HCT116 (cell line): ENCODE measurements around the gene PHLPP2. TPM values are rescaled to one million over a fixed set of nuclear protein-coding genes. Genes with fewer than 3 reads are reported as not detected.

Source experiments
- ATAC-seq: fragments of 200-7000 bp; cut with Tn5 transposase; 2 replicates; pipeline ENCODE4 v1.9.1; 2020; ENCODE audit warnings: mild to moderate bottlenecking, moderate library complexity
- BruUV-seq: library from RNA; stranded (reverse); fragments of 400-500 nt; replicated peaks from 2 replicates; lab custom pipeline; 2021; lab: Mats Ljungman, UMichigan
- CTCF ChIA-PET: fragments of 300-600 bp; sonication (Branson Sonifier 250); formaldehyde crosslinking; loops from one replicate; lab custom pipeline; 2021; ENCODE audit warnings: antibody characterized with exemption; lab: Charles Lee
- POLR2A ChIA-PET: fragments of 300-600, 350-600 bp; sonication (Branson Sonifier 250); formaldehyde crosslinking; loops from one replicate; lab custom pipeline; 2021; ENCODE audit warnings: antibody characterized with exemption; lab: Charles Lee
- RAD21 ChIA-PET, 2 experiments: fragments of 300-600 bp; sonication (Branson Sonifier 250); formaldehyde crosslinking; loops; one replicate each; lab custom pipeline; 2023; ENCODE audit warnings: low total read pairs in 2 of 2; ENCODE audit not compliant: uncharacterized antibody in 2 of 2, unreplicated experiment in 2 of 2, low non-redundant PET in 1 of 2; lab: Charles Lee
- DNase-seq: peaks from one replicate; pipeline ENCODE4 v3.0.0-alpha.2; 2010; ENCODE audit warnings: low read depth, low spot score
- H2AFZ ChIP-seq: fragments of 200-600 bp; shearing (Covaris generic), sonication (generic); 2 replicates; pipeline ENCODE4 v1.6.1; 2017; ENCODE audit warnings: low read depth, mixed run types, mixed read lengths, antibody characterized with exemption, low read length; ENCODE audit not compliant: poor library complexity, severe bottlenecking
- H3K27ac ChIP-seq: 2 replicates; pipeline ENCODE4 v1.5.1; 2012; ENCODE audit warnings: low read depth, low read length
- H3K27me3 ChIP-seq: fragments of 200-600 bp; sonication (generic); 2 replicates; pipeline ENCODE4 v1.6.1; 2016; ENCODE audit warnings: mixed run types, low read length, mixed read lengths; ENCODE audit not compliant: insufficient read depth
- H3K36me3 ChIP-seq, 2 experiments: fragments of 200-500 bp in 1 of 2; fragments of 200-600 bp in 1 of 2; sonication (Bioruptor generic) in 1 of 2; sonication (generic) in 1 of 2; 2 replicates each; pipeline versions ENCODE4 v1.5.1 to v1.6.1; 2014 to 2016; ENCODE audit warnings: low read length in 2 of 2, inconsistent platforms in 1 of 2, mixed read lengths in 1 of 2, mixed run types in 1 of 2; ENCODE audit not compliant: insufficient read depth in 2 of 2, control insufficient read depth in 1 of 2
- H3K4me1 ChIP-seq, 2 experiments: fragments of 200-600 bp in 1 of 2; sonication (generic) in 1 of 2; 2 replicates each; pipeline versions ENCODE4 v1.5.1 to v1.6.1; 2012 to 2017; ENCODE audit warnings: low read length in 2 of 2, inconsistent platforms in 1 of 2, mild to moderate bottlenecking in 1 of 2, mixed read lengths in 1 of 2, mixed run types in 1 of 2, moderate library complexity in 1 of 2; ENCODE audit not compliant: insufficient read depth in 2 of 2, control insufficient read depth in 1 of 2
- H3K4me2 ChIP-seq: fragments of 200-600 bp; sonication (generic); 2 replicates; pipeline ENCODE4 v1.6.1; 2017; ENCODE audit warnings: mixed run types, low read length, mixed read lengths
- H3K4me3 ChIP-seq, 2 experiments: fragments of 200-600 bp in 1 of 2; sonication (generic) in 1 of 2; replicated peaks in 1 of 2; 2 replicates each; pipeline ENCODE4 v1.5.1; 2011 to 2016; ENCODE audit warnings: low read length in 2 of 2, control low read depth in 1 of 2, low read depth in 1 of 2, mild to moderate bottlenecking in 1 of 2, mixed read lengths in 1 of 2, mixed run types in 1 of 2
- H3K79me2 ChIP-seq: fragments of 200-600 bp; sonication (generic); 2 replicates; pipeline ENCODE4 v1.6.1; 2017; ENCODE audit warnings: mild to moderate bottlenecking, mixed run types, low read length, moderate library complexity, mixed read lengths; ENCODE audit not compliant: insufficient read depth
- H3K9ac ChIP-seq: fragments of 200-600 bp; sonication (generic); 2 replicates; pipeline ENCODE4 v1.6.1; 2016; ENCODE audit warnings: low read length, mixed read lengths
- H3K9me2 ChIP-seq: fragments of 200-600 bp; sonication (generic), shearing (Covaris generic); 2 replicates; pipeline ENCODE4 v1.6.1; 2017; ENCODE audit warnings: mixed run types, mild to moderate bottlenecking, moderate library complexity; ENCODE audit not compliant: insufficient read depth
- H3K9me3 ChIP-seq, 2 experiments: fragments of 200-500 bp in 1 of 2; fragments of 200-600 bp in 1 of 2; sonication (Bioruptor generic) in 1 of 2; sonication (generic) in 1 of 2; 2 replicates each; pipeline ENCODE4 v1.6.1; 2014 to 2017; ENCODE audit warnings: low read length in 2 of 2, mixed read lengths in 2 of 2, inconsistent platforms in 1 of 2, low read depth in 1 of 2, mild to moderate bottlenecking in 1 of 2, mixed run types in 1 of 2, moderate library complexity in 1 of 2; ENCODE audit not compliant: control insufficient read depth in 1 of 2, insufficient read depth in 1 of 2
- H4K20me1 ChIP-seq: fragments of 200-600 bp; sonication (generic), shearing (Covaris generic); 2 replicates; pipeline ENCODE4 v1.6.1; 2017; ENCODE audit warnings: mixed run types, mild to moderate bottlenecking, moderate library complexity; ENCODE audit not compliant: insufficient read depth
- CEBPB ChIP-seq: IDR thresholded peaks from 2 replicates; pipeline ENCODE4 v1.6.1; 2012; ENCODE audit warnings: low read depth
- POLR2A ChIP-seq: IDR thresholded peaks from 2 replicates; pipeline ENCODE4 v1.7.0; 2011; ENCODE audit warnings: borderline replicate concordance; ENCODE audit not compliant: insufficient read depth, insufficient read length; ENCODE audit errors: extremely low read depth
- POLR2AphosphoS5 ChIP-seq: IDR thresholded peaks from 2 replicates; pipeline ENCODE4 v1.6.1; 2011; ENCODE audit warnings: mild to moderate bottlenecking, low read depth, low read length, moderate library complexity
- RAD21 ChIP-seq: IDR thresholded peaks from 2 replicates; pipeline ENCODE4 v1.6.1; 2012; ENCODE audit warnings: low read depth, mild to moderate bottlenecking
- REST ChIP-seq: IDR thresholded peaks from 2 replicates; pipeline ENCODE4 v1.6.1; 2012; ENCODE audit warnings: low read depth
- SP1 ChIP-seq: IDR thresholded peaks from 2 replicates; pipeline ENCODE4 v1.6.1; 2012; ENCODE audit warnings: low read depth
- ZBTB33 ChIP-seq: IDR thresholded peaks from 2 replicates; pipeline ENCODE4 v1.6.1; 2011; ENCODE audit warnings: mild to moderate bottlenecking, low read length, moderate library complexity; ENCODE audit not compliant: insufficient replicate concordance; ENCODE audit errors: extremely low read depth
- intact Hi-C: fragments of 100-400 bp; cut with micrococcal nuclease; formaldehyde crosslinking; loops from 2 replicates; pipeline ENCODE4 v1.10.0; 2022
- total RNA-seq: library from RNA; stranded (reverse); gene quantifications from one replicate; pipeline ENCODE4 v1.2.1, GENCODE V29; 2021; ENCODE audit not compliant: unreplicated experiment

Gene PHLPP2
- total RNA-seq, 1 experiment from 2014 or later, result 9.0 TPM

GRCh38 chr16:71666928-71667707, 57.4 kb downstream of the PHLPP2 start:
- no peaks in the 10 kb centered on the region for H3K27me3 ChIP-seq
- no peak for ATAC-seq
- H3K9me2 ChIP-seq, result no peaks in the 10 kb centered on the region
- no peak overlapping the region for H3K4me2 ChIP-seq
- H3K27ac ChIP-seq, result no peak overlapping the region
- no TSS peak for BruUV-seq
- ChIA-PET CTCF (no interaction called here), POLR2A (no interaction called here), RAD21 (no interaction called here)
- no peaks in the 10 kb centered on the region for H3K9me3 ChIP-seq
- no peaks in the 10 kb centered on the region for H4K20me1 ChIP-seq
- no peak overlapping the region for H3K9ac ChIP-seq
- no peaks in the 10 kb centered on the region for H3K4me1 ChIP-seq
- H3K36me3 ChIP-seq, result peaks cover 10 to 17% of the 10 kb centered on the region in 2 experiments; a peak in 3 of 4 replicates
- DNase-seq, result no peak
- H2AFZ ChIP-seq, result no peak overlapping the region
- intact Hi-C loops, result no loop called here
- no peak overlapping the region for H3K4me3 ChIP-seq
- no peak for TF ChIP-seq POLR2AphosphoS5
- TF ChIP-seq POLR2A, result no peak
- TF ChIP-seq REST, result no peak
- no peak for TF ChIP-seq CEBPB
- no peak for TF ChIP-seq ZBTB33
- no peak for TF ChIP-seq RAD21
- TF ChIP-seq SP1, result no peak
- no peaks in the 10 kb centered on the region for H3K79me2 ChIP-seq
